Stomach (tissue), 9 donors: ENCODE data around the gene THOC6. TPM values are rescaled to one million over a fixed set of nuclear protein-coding genes. Genes with fewer than 3 reads are reported as not detected.

Experiments used
- DNase-seq, 2 donors: peaks; one replicate each; pipeline versions ENCODE4 v3.0.0 to v3.0.0-alpha.2; 2013 to 2019
- H3K27ac ChIP-seq, 5 donors: fragments of 200-600 bp in 4 of 5; sonication (generic) in 4 of 5; one replicate each; pipeline ENCODE4 v1.5.1; 2013 to 2019; ENCODE audit warnings: mild to moderate bottlenecking in 1 of 5, moderate library complexity in 1 of 5
- H3K27me3 ChIP-seq, 3 donors: fragments of 200-600 bp; sonication (generic); one replicate each; pipeline ENCODE4 v1.5.1; 2017 to 2019; ENCODE audit warnings: mixed run types in 1 of 3
- H3K36me3 ChIP-seq, 4 donors: fragments of 200-600 bp; sonication (generic); 1 replicate in 3 of 4; 2 replicates in 1 of 4; pipeline ENCODE4 v1.5.1; 2016 to 2019
- H3K4me1 ChIP-seq, 4 donors: fragments of 200-600 bp; sonication (generic); one replicate each; pipeline ENCODE4 v1.5.1; 2016 to 2019
- H3K4me3 ChIP-seq, 4 donors: fragments of 200-600 bp; sonication (generic) in 3 of 4; one replicate each; pipeline ENCODE4 v1.5.1; 2016 to 2019; ENCODE audit warnings: mild to moderate bottlenecking in 1 of 4
- H3K9me3 ChIP-seq, 4 donors: fragments of 200-600 bp; sonication (generic); one replicate each; pipeline ENCODE4 v1.5.1; 2016 to 2019
- CTCF ChIP-seq, 7 experiments: fragments of 450-650 bp in 4 of 7; fragments of 200-600 bp in 3 of 7; sonication (generic) in 3 of 7; IDR thresholded peaks; one replicate each; pipeline ENCODE4 v1.5.1; 2016 to 2019; ENCODE audit warnings: antibody characterized with exemption in 7 of 7, control low read depth in 2 of 7, mild to moderate bottlenecking in 1 of 7
- EP300 ChIP-seq: sonication (generic); formaldehyde crosslinking; IDR thresholded peaks from one replicate; pipeline ENCODE4 v1.6.1; 2017; ENCODE audit warnings: antibody characterized with exemption
- POLR2A ChIP-seq, 4 donors: fragments of 450-650 bp; IDR thresholded peaks; one replicate each; pipeline ENCODE4 v1.6.1; 2016; ENCODE audit warnings: antibody characterized with exemption in 4 of 4, control low read depth in 2 of 4, mild to moderate bottlenecking in 1 of 4, moderate library complexity in 1 of 4
- POLR2AphosphoS5 ChIP-seq, 3 donors: sonication (generic); formaldehyde crosslinking; IDR thresholded peaks; one replicate each; pipeline ENCODE4 v1.6.1; 2016; ENCODE audit warnings: antibody characterized with exemption in 3 of 3
- WGBS, 5 donors: extraction: QIAGEN DNeasy Blood & Tissue Kit in 3 of 5; methylation state at CpG; one replicate each; pipeline versions ENCODE4 v1.1.5 to v1.1.7; 2013 to 2018; 5-methylcytosine and 5-hydroxymethylcytosine counted together
- intact Hi-C: fragments of 100-400 bp; cut with DNase I; formaldehyde crosslinking; loops from one replicate; pipeline ENCODE4 v1.15.1; 2023; ENCODE audit warnings: low total_unique reads
- polyA plus RNA-seq, 3 donors: library from polyadenylated mRNA; stranded (reverse); fragments of 200-250 nt; gene quantifications; one replicate each; pipeline ENCODE4 v1.2.3, GENCODE V29; 2013
- total RNA-seq, 5 donors: library from RNA; depleted of rRNA; stranded (reverse); fragments of >200 nt; gene quantifications; one replicate each; pipeline versions ENCODE4 v1.1.0 to v1.2.3, GENCODE V29; 2014 to 2016
- donor health status: healthy with polysubstance abuse.
- donor health status: Bipolar disorder and iron deficiency.
- donor health status: healthy.

The THOC6 gene
- total and polyA plus RNA-seq, 8 donors, result 10.5 to 97.9 (median 22.3) TPM; not detected in 1

GRCh38 chr16:3020604-3021448, 3.0 kb upstream of the THOC6 start:
- DNase-seq, result peak; percentile 78 to 94
- Histone ChIP-seq H3K36me3 (peaks cover 0 to 5% (median 3%) of the 10 kb centered on the region in 4 donors), H3K27ac (peak overlapping the region; percentile 97 to 99 (median 98)), H3K9me3 (no peaks in the 10 kb centered on the region), H3K27me3 (peaks cover 0 to 28% (median 20%) of the 10 kb centered on the region in 3 donors), H3K4me1 (peaks cover 38 to 81% (median 75%) of the 10 kb centered on the region in 4 donors), H3K4me3 (peak overlapping the region; percentile 63 to 85 (median 72))
- intact Hi-C loops, result no loop called here
- peak; percentile 13 to 74 (median 37) for TF ChIP-seq POLR2AphosphoS5 (IDR thresholded peaks at IDR 0.05)
- TF ChIP-seq CTCF (IDR thresholded peaks at IDR 0.05), result no peak
- no peak for TF ChIP-seq EP300
- no peak for TF ChIP-seq POLR2A (IDR thresholded peaks at IDR 0.05)
- WGBS, 5 donors, result 0 to 1% (median 1%) methylated on average over 30 to 57 of the region's 57 CpGs

DNA sequence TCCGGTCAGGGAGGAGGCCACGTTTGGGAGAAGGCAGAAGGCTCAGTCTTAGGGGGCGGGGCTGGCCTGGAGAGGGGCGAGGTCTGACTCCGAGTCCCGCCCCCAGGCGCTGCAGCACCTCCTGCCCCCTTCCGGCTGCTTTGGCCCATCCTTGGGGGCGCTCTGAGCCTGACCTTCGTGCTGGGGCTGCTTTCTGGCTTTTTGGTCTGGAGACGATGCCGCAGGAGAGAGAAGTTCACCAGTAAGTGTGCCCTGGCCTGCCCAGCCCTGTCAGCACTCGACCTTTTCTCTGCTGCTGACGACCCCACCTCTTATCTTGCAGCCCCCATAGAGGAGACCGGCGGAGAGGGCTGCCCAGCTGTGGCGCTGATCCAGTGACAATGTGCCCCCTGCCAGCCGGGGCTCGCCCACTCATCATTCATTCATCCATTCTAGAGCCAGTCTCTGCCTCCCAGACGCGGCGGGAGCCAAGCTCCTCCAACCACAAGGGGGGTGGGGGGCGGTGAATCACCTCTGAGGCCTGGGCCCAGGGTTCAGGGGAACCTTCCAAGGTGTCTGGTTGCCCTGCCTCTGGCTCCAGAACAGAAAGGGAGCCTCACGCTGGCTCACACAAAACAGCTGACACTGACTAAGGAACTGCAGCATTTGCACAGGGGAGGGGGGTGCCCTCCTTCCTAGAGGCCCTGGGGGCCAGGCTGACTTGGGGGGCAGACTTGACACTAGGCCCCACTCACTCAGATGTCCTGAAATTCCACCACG, 2.2 kb upstream of the THOC6 start:
- peaks cover 8 to 13% (median 10%) of the 10 kb centered on the region in 4 donors for H3K36me3 ChIP-seq
- no peaks in the 10 kb centered on the region for H3K9me3 ChIP-seq
- peak overlapping the region; percentile 97 to 99 (median 98) for H3K27ac ChIP-seq
- peak; percentile 80 to 93 for DNase-seq
- H3K27me3 ChIP-seq, result peaks cover 0 to 27% (median 20%) of the 10 kb centered on the region in 3 donors
- peak overlapping the region; percentile 63 to 85 (median 72) for H3K4me3 ChIP-seq
- peaks cover 38 to 81% (median 75%) of the 10 kb centered on the region in 4 donors for H3K4me1 ChIP-seq
- WGBS, 5 donors, result 8 to 14% (median 12%) methylated on average over 22 to 25 of the region's 25 CpGs
- intact Hi-C loops, result no loop called here
- TF ChIP-seq EP300 (no peak), CTCF (IDR thresholded peaks at IDR 0.05) (peak in 3 of 7 experiments; percentile 9 to 21 (median 16)), POLR2A (IDR thresholded peaks at IDR 0.05) (no peak)

DNA sequence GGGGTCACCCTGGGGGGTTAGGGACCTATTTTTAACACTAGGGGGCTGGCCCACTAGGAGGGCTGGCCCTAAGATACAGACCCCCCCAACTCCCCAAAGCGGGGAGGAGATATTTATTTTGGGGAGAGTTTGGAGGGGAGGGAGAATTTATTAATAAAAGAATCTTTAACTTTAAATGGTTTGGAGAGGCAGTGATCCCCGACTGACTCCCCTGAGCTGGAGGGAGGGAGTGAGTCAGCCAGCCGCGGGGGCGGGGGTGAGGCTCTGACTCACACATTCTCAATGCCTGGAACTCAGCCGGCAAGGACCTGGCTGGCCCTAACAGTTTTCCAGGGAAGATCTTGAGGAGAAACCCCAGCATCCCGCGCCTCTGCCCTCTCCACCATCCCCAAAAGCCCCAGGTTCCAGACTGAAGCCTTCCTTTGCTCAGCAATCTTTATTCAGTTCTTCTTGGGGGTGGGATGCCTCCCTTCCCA, 1.6 kb upstream of the THOC6 start:
- peak; percentile 91 to 96 for DNase-seq
- intact Hi-C loops, result no loop called here
- no peak for TF ChIP-seq CTCF (IDR thresholded peaks at IDR 0.05)
- no peak for TF ChIP-seq EP300
- TF ChIP-seq POLR2A (IDR thresholded peaks at IDR 0.05), result no peak
- TF ChIP-seq POLR2AphosphoS5 (IDR thresholded peaks at IDR 0.05), result peak; percentile 36 to 75 (median 74)
- Histone ChIP-seq H3K9me3 (no peaks in the 10 kb centered on the region), H3K36me3 (peaks cover 14 to 19% (median 16%) of the 10 kb centered on the region in 4 donors), H3K4me1 (peaks cover 38 to 79% (median 76%) of the 10 kb centered on the region in 4 donors), H3K27ac (peak overlapping the region; percentile 97 to 99 (median 98)), H3K27me3 (peaks cover 0 to 23% (median 18%) of the 10 kb centered on the region in 3 donors), H3K4me3 (peak overlapping the region; percentile 63 to 85 (median 72))
- 4 to 11% (median 8%) methylated on average over 8 of the region's 8 CpGs for WGBS, 5 donors
